Activated naive CD4-positive, alpha-beta T cell treated with Interleukin-2 at 50 U/mL for 16 hours (primary cell): ENCODE measurements around the gene HOXC13.

Experiments used
- DNase-seq: peaks from one replicate; pipeline ENCODE4 v3.0.0-alpha.2; 2020

The HOXC13 gene

GRCh38 chr12:53982648-53983567, 44.3 kb downstream of the HOXC13 start:
- DNase-seq, result no peak

- DNase-seq, result no peak
These were observed 44.9 kb downstream of the HOXC13 start for GRCh38 chr12:53983568-53983949.

- DNase-seq, result no peak
These were observed 45.4 kb downstream of the HOXC13 start for GRCh38 chr12:53983950-53984572.

- DNase-seq, result peak; percentile 71
These were observed 46.5 kb downstream of the HOXC13 start, which contains the start of gene HOXC10 for GRCh38 chr12:53984901-53985691. Gene HOXC10, plus strand, starts transcription at chr12:53985146. Its CDS starts 114 bp downstream, at chr12:53985260.

- no peak for DNase-seq
These were observed 47.0 kb downstream of the HOXC13 start for GRCh38 chr12:53985692-53985993.

GRCh38 chr12:53985994-53986685, 47.5 kb downstream of the HOXC13 start:
- no peak for DNase-seq

- no peak for DNase-seq
These were observed 48.3 kb downstream of the HOXC13 start for GRCh38 chr12:53986686-53987483.

- DNase-seq, result no peak
These were observed 49.2 kb downstream of the HOXC13 start for GRCh38 chr12:53987787-53988230.

- no peak for DNase-seq
These were observed 50.1 kb downstream of the HOXC13 start for GRCh38 chr12:53988541-53989226.

GRCh38 chr12:53989227-53990113, 50.8 kb downstream of the HOXC13 start:
- DNase-seq, result no peak

- DNase-seq, result no peak
These were observed 51.9 kb downstream of the HOXC13 start for GRCh38 chr12:53990311-53991076.

- DNase-seq, result no peak
These were observed 52.4 kb downstream of the HOXC13 start for GRCh38 chr12:53991077-53991460.

- DNase-seq, result no peak
These were observed 53.8 kb downstream of the HOXC13 start for GRCh38 chr12:53992377-53992889.

- DNase-seq, result no peak
These were observed 54.8 kb downstream of the HOXC13 start for GRCh38 chr12:53993162-53994008.

- no peak for DNase-seq
These were observed 55.3 kb downstream of the HOXC13 start for GRCh38 chr12:53994009-53994263.

GRCh38 chr12:53994264-53995001, 55.8 kb downstream of the HOXC13 start:
- no peak for DNase-seq

- peak; percentile 27 for DNase-seq
These were observed 56.4 kb downstream of the HOXC13 start for GRCh38 chr12:53995002-53995377.
